Parathyroid adenoma (tissue), 2 donors: Measurements from ENCODE around the gene EPHA3.

ENCODE experiments used
- H2AFZ ChIP-seq: fragments of 300-600 bp; sonication (generic); one replicate; pipeline ENCODE4 v1.7.0; 2017; ENCODE audit warnings: antibody characterized with exemption, mild to moderate bottlenecking
- H3K27ac ChIP-seq: fragments of 300-600 bp; sonication (generic); one replicate; pipeline ENCODE4 v1.7.0; 2017
- H3K27me3 ChIP-seq: fragments of 300-600 bp; sonication (generic); one replicate; pipeline ENCODE4 v1.7.0; 2017; ENCODE audit warnings: low read length; ENCODE audit not compliant: control insufficient read depth, insufficient read depth
- H3K36me3 ChIP-seq: fragments of 300-600 bp; sonication (generic); one replicate; pipeline ENCODE4 v1.7.0; 2017; ENCODE audit warnings: low read length; ENCODE audit not compliant: control insufficient read depth, insufficient read depth
- H3K4me1 ChIP-seq: fragments of 300-600 bp; sonication (generic); one replicate; pipeline ENCODE4 v1.7.0; 2017; ENCODE audit warnings: control low read depth
- H3K4me2 ChIP-seq: fragments of 300-600 bp; sonication (generic); one replicate; pipeline ENCODE4 v1.7.0; 2017; ENCODE audit warnings: low read length
- H3K4me3 ChIP-seq: fragments of 300-600 bp; sonication (generic); one replicate; pipeline ENCODE4 v1.7.0; 2017; ENCODE audit warnings: low read depth, low read length
- H3K79me2 ChIP-seq: fragments of 300-600 bp; sonication (generic); one replicate; pipeline ENCODE4 v1.7.0; 2017; ENCODE audit warnings: control low read depth
- H3K9ac ChIP-seq: fragments of 300-600 bp; sonication (generic); one replicate; pipeline ENCODE4 v1.7.0; 2017; ENCODE audit warnings: mild to moderate bottlenecking
- H3K9me3 ChIP-seq: fragments of 300-600 bp; sonication (generic); one replicate; pipeline ENCODE4 v1.7.0; 2017; ENCODE audit warnings: low read length; ENCODE audit not compliant: control insufficient read depth
- TF ChIP-seq, protein P1 (sequence below): fragments of 300-600 bp; sonication (generic); IDR thresholded peaks from one replicate; pipeline ENCODE4 v1.7.0; 2017; ENCODE audit warnings: antibody characterized with exemption, mild to moderate bottlenecking
- donor health status: primary hyperparathyroidism.

The EPHA3 gene

DNA sequence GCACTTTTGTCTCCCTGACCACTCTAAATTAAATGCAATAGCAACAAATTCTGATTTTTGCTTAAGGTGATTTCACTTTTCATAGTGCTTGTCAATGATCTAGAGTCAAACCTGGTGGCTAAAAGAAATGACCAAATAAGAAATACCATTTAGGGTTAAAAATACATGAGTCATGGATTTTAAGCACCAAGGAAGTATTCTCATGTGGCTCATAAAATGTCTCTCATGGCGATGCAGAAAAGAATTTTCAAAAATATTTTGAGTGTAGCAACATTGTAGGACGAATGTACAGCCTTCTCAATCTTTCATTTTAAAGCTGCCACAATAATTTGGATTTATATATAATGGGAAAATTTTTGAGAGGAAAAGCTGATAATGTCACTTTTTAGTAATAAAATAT lies 193.6 kb downstream of the EPHA3 start:
- no peaks in the 10 kb centered on the region for H3K4me1 ChIP-seq
- no peaks in the 10 kb centered on the region for H3K79me2 ChIP-seq
- no peaks in the 10 kb centered on the region for H3K27me3 ChIP-seq
- no peaks in the 10 kb centered on the region for H3K9me3 ChIP-seq
- H3K4me2 ChIP-seq, result no peak overlapping the region
- H2AFZ ChIP-seq, result no peak overlapping the region
- no peak overlapping the region for H3K27ac ChIP-seq
- no peaks in the 10 kb centered on the region for H3K36me3 ChIP-seq
- no peak overlapping the region for H3K9ac ChIP-seq
- H3K4me3 ChIP-seq, result no peak overlapping the region
- TF ChIP-seq, protein P1, sequence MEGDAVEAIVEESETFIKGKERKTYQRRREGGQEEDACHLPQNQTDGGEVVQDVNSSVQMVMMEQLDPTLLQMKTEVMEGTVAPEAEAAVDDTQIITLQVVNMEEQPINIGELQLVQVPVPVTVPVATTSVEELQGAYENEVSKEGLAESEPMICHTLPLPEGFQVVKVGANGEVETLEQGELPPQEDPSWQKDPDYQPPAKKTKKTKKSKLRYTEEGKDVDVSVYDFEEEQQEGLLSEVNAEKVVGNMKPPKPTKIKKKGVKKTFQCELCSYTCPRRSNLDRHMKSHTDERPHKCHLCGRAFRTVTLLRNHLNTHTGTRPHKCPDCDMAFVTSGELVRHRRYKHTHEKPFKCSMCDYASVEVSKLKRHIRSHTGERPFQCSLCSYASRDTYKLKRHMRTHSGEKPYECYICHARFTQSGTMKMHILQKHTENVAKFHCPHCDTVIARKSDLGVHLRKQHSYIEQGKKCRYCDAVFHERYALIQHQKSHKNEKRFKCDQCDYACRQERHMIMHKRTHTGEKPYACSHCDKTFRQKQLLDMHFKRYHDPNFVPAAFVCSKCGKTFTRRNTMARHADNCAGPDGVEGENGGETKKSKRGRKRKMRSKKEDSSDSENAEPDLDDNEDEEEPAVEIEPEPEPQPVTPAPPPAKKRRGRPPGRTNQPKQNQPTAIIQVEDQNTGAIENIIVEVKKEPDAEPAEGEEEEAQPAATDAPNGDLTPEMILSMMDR, result no peak

DNA sequence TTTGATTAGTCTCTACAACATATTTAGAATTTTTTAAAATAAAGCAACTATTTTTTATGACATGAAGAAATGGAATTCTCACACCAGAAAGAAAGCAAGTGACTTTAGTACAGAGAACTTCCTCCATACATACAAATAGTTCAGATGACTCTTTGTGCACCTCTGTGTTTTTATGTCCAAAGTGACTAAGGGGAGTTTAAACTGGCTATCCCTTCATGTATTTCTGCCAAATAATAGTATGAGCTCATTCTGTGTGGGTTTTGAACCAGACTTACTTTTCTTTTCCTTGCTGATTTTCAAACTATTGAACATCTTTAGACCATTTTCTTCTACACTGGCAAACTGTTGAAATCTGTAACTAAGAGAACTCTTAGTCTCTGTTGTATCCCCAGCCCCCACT lies 196.3 kb downstream of the EPHA3 start:
- no peak overlapping the region for H2AFZ ChIP-seq
- TF ChIP-seq, protein P1, result no peak
- H3K4me1 ChIP-seq, result no peaks in the 10 kb centered on the region
- no peaks in the 10 kb centered on the region for H3K27me3 ChIP-seq
- H3K79me2 ChIP-seq, result no peaks in the 10 kb centered on the region
- H3K36me3 ChIP-seq, result no peaks in the 10 kb centered on the region
- no peak overlapping the region for H3K4me2 ChIP-seq
- no peak overlapping the region for H3K9ac ChIP-seq
- no peak overlapping the region for H3K27ac ChIP-seq
- H3K4me3 ChIP-seq, result no peak overlapping the region
- no peaks in the 10 kb centered on the region for H3K9me3 ChIP-seq

DNA sequence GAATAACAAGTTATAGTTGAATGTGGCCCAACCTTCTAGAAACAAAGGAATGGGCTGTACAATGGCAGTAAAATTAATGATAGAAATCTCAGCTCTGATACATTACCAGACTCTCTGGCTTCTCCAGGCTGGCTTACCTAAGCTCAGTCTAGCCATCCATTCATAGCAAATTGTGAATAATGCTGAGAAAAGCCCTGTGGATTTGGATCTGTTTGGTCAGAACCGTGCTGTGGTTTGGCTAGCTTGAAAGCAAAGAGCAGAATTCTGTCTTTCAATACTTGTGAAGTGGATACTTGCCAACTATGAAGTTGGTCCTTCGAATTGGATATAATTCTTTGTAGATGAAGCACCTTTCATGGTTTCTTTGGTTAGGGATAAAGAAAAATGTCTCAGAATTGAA lies 199.1 kb downstream of the EPHA3 start:
- Histone ChIP-seq H3K4me3 (no peak overlapping the region), H3K27ac (no peak overlapping the region), H3K4me2 (no peak overlapping the region), H3K9me3 (no peaks in the 10 kb centered on the region), H3K9ac (no peak overlapping the region), H2AFZ (no peak overlapping the region), H3K27me3 (no peaks in the 10 kb centered on the region), H3K4me1 (no peaks in the 10 kb centered on the region), H3K36me3 (no peaks in the 10 kb centered on the region), H3K79me2 (no peaks in the 10 kb centered on the region)
- TF ChIP-seq, protein P1, result no peak

DNA sequence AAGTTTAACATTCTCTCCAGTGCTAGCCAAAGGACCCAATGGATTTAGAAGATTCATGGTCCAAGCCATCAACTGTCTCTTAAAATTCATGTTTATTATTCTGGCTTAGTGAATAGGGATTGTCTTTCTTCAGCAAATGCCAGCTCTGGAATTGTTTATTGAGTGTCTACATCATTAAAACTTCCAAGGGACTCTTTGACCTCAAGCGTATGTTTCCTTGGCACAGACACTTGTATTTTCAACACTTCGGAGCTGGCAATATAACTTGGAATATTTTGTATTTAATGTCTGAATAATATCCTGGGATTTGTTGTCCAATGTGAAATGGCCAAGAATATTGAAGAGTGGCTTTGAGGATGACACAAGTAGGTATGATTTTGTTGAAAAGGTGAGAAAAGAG lies 204.2 kb downstream of the EPHA3 start:
- H3K36me3 ChIP-seq, result no peaks in the 10 kb centered on the region
- TF ChIP-seq, protein P1, result no peak
- no peaks in the 10 kb centered on the region for H3K4me1 ChIP-seq
- no peak overlapping the region for H2AFZ ChIP-seq
- no peak overlapping the region for H3K4me2 ChIP-seq
- H3K79me2 ChIP-seq, result no peaks in the 10 kb centered on the region
- H3K27me3 ChIP-seq, result no peaks in the 10 kb centered on the region
- no peak overlapping the region for H3K4me3 ChIP-seq
- H3K9ac ChIP-seq, result no peak overlapping the region
- H3K27ac ChIP-seq, result no peak overlapping the region
- H3K9me3 ChIP-seq, result no peaks in the 10 kb centered on the region

DNA sequence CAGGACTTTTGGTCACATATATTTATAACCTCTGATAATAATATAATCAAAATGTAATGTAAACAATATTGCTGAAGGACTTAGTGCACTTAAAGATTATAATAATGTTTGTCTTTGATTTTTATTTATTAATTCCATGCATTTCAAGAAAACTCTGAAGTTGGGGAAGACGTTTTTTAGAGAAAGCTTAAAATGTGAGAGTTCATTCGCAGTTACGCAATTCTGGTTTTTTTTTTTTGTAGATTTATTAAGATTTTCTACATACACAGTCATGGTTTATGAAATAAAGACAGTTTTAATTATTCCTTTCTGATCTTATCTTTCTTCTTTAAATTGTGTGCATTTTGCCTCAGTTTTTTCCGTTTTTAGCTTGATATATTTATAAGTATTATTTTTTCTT lies 204.7 kb downstream of the EPHA3 start:
- H3K4me1 ChIP-seq, result no peaks in the 10 kb centered on the region
- no peak overlapping the region for H3K9ac ChIP-seq
- H3K36me3 ChIP-seq, result no peaks in the 10 kb centered on the region
- H3K79me2 ChIP-seq, result no peaks in the 10 kb centered on the region
- no peaks in the 10 kb centered on the region for H3K27me3 ChIP-seq
- H2AFZ ChIP-seq, result no peak overlapping the region
- no peaks in the 10 kb centered on the region for H3K9me3 ChIP-seq
- no peak overlapping the region for H3K4me3 ChIP-seq
- no peak overlapping the region for H3K27ac ChIP-seq
- no peak overlapping the region for H3K4me2 ChIP-seq
- TF ChIP-seq, protein P1, result no peak
